Nephron progenitor cell (in vitro differentiated cells): ENCODE results near the gene S100P.

Source experiments
- DNase-seq: peaks from one replicate; pipeline ENCODE4 v3.0.0; 2021
- H3K27ac Mint-ChIP-seq: 2 replicates; pipeline ENCODE4 v1.8.0; 2021; ENCODE audit warnings: mild to moderate bottlenecking, moderate library complexity, mixed read lengths
- H3K27me3 Mint-ChIP-seq: 2 replicates; pipeline ENCODE4 v1.8.0; 2021; ENCODE audit warnings: mild to moderate bottlenecking, low read depth, mixed read lengths; ENCODE audit not compliant: poor library complexity
- H3K36me3 Mint-ChIP-seq: 2 replicates; pipeline ENCODE4 v1.8.0; 2021; ENCODE audit warnings: low read depth, mixed read lengths
- H3K4me1 Mint-ChIP-seq: 2 replicates; pipeline ENCODE4 v1.8.0; 2021; ENCODE audit warnings: mixed read lengths
- H3K4me3 Mint-ChIP-seq: 2 replicates; pipeline ENCODE4 v1.8.0; 2021; ENCODE audit warnings: mild to moderate bottlenecking, moderate library complexity, mixed read lengths
- H3K9me3 Mint-ChIP-seq: 2 replicates; pipeline ENCODE4 v1.8.0; 2021; ENCODE audit warnings: mild to moderate bottlenecking, moderate library complexity, mixed read lengths
- TF ChIP-seq, protein P1 (sequence below): fragments of 200-600 bp; sonication (generic); IDR thresholded peaks from 2 replicates; pipeline ENCODE4 v1.5.0; 2021; ENCODE audit warnings: antibody characterized with exemption

S100P gene

DNA sequence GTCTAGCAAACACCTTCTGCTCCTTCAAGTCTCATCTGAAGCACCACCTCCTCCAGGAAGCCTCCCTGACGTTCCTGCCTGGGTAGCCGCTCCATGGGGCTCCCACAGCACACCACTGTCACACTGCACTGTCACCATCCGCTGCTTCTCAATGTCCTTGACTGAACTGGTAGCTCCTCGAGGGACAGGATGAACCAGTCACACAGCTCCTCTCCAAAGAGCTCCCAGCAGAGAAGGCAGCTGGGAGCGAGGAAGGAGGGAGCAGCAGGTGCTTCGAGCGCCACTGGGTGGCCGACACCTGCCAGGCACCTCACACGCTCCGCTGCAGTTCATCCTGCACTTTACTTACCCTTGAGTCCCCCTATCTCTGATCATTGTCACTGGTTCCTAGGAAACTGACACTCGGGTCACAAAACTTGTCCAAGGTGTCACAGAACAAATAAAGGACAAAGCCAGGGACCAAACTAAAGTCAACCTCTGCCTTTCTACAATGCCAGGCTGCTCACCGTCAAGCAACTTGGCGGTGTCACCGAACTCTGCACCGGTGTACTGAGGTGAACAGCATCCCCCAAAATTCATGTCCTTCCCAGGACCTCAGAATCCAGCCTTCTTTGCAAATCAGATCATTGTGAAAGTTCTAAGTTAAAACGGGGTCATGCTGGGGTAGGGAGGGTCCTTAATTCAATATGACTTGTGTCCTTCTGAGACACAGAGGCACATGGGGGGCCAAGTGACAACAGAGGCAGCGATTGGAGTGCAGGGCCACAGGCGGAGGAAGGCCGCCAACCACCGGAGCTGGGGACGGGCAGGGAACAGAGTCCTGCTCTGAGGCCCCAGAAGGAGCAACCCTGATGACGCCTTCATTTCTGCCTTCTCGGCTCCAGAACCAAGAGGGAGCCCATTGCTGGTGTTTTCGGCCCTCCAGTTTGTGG is 5.5 kb upstream of the S100P start:
- Mint-ChIP-seq H3K4me1 (peaks cover 43% of the 10 kb centered on the region), H3K27ac (peak overlapping the region; percentile 42), H3K36me3 (peaks cover 17% of the 10 kb centered on the region), H3K4me3 (no peak overlapping the region), H3K27me3 (no peaks in the 10 kb centered on the region), H3K9me3 (peaks cover 20% of the 10 kb centered on the region)
- TF ChIP-seq, protein P1, sequence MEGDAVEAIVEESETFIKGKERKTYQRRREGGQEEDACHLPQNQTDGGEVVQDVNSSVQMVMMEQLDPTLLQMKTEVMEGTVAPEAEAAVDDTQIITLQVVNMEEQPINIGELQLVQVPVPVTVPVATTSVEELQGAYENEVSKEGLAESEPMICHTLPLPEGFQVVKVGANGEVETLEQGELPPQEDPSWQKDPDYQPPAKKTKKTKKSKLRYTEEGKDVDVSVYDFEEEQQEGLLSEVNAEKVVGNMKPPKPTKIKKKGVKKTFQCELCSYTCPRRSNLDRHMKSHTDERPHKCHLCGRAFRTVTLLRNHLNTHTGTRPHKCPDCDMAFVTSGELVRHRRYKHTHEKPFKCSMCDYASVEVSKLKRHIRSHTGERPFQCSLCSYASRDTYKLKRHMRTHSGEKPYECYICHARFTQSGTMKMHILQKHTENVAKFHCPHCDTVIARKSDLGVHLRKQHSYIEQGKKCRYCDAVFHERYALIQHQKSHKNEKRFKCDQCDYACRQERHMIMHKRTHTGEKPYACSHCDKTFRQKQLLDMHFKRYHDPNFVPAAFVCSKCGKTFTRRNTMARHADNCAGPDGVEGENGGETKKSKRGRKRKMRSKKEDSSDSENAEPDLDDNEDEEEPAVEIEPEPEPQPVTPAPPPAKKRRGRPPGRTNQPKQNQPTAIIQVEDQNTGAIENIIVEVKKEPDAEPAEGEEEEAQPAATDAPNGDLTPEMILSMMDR, result no peak
- DNase-seq, result no peak

DNA sequence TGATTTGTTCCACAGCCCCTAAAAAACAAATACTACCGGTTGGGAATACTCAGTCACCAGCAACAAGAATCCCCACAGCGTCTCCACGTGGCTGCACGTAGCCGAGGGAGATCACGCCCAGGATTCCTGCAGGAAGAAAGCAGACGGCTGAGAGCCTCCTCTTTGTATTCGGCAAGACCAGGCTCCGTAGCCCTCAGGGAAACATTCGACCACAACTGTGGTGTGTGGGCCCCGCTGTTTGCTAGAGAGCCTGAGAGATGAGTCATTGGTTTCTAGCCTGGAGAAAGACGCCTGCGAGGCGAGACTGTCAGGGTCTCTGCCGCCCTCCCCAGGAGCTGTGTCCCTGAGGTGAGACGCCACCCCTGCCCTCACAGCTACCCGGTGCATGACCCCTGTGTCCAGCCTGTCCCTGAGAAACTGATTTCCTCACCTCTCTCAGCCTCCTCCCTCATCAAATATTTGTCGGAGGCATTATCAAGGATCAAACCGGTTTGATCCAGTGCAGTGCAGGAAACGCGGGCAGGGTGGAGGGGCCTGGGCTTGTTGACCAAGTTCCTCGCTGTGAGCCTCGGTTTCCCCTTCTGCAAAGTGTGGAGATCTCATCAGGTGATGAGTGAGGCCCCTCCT is 4.7 kb upstream of the S100P start:
- H3K27me3 Mint-ChIP-seq, result no peaks in the 10 kb centered on the region
- TF ChIP-seq, protein P1, result no peak
- H3K4me3 Mint-ChIP-seq, result no peak overlapping the region
- H3K36me3 Mint-ChIP-seq, result peaks cover 17% of the 10 kb centered on the region
- peaks cover 51% of the 10 kb centered on the region for H3K4me1 Mint-ChIP-seq
- H3K27ac Mint-ChIP-seq, result peak overlapping the region; percentile 42
- H3K9me3 Mint-ChIP-seq, result peaks cover 20% of the 10 kb centered on the region
- no peak for DNase-seq

DNA sequence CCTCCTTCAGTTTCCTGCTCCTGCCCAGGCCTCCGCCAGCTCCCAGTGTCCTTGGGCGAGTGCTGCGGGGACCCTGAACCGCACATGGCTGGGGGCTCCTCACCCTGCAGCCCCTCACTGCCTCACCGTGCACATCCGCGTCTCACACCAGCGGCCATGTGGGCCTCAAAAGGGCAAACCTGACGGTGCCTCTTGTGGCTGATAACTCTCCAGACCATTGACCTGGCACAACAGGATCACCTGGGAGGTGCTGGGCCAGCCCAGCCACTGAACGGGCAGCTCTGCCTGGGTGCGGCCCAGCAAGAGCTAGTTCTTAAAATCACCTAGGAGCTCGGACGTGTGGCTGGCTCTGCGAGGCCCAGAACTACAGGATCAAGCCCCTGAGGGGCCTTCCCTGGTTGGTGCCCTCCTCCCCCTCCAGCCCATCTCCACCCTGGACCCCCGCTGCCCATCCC is 4.1 kb upstream of the S100P start:
- no peak for DNase-seq
- peak overlapping the region; percentile 72 for H3K27ac Mint-ChIP-seq
- no peaks in the 10 kb centered on the region for H3K27me3 Mint-ChIP-seq
- peaks cover 20% of the 10 kb centered on the region for H3K9me3 Mint-ChIP-seq
- TF ChIP-seq, protein P1, result no peak
- H3K4me3 Mint-ChIP-seq, result no peak overlapping the region
- peaks cover 17% of the 10 kb centered on the region for H3K36me3 Mint-ChIP-seq
- H3K4me1 Mint-ChIP-seq, result peaks cover 55% of the 10 kb centered on the region

DNA sequence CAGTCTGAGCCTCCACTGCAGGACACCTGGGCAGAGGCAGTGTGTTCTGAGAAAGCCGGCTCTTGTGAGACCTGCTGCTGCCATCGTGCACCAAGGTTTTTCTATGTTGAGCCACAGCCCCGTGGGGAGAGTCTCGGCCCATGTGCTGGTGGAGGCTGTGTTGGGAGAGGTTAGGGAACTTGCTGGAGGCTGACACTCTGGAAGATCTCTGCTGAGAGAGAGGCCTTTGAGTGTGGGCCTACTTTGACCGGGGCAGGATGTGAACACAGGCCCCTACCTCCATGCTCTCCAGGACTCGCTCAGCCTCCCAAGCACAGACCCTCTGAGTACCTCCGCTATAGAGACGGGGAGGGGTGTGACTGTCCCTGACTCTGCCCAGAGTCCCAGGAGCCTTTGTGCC is 1.3 kb upstream of the S100P start:
- H3K9me3 Mint-ChIP-seq, result peaks cover 11% of the 10 kb centered on the region
- peaks cover 73% of the 10 kb centered on the region for H3K4me1 Mint-ChIP-seq
- peak overlapping the region; percentile 98 for H3K27ac Mint-ChIP-seq
- H3K36me3 Mint-ChIP-seq, result peaks cover 11% of the 10 kb centered on the region
- H3K27me3 Mint-ChIP-seq, result peaks cover 3% of the 10 kb centered on the region
- no peak overlapping the region for H3K4me3 Mint-ChIP-seq
- TF ChIP-seq, protein P1, result no peak
- DNase-seq, result no peak

DNA sequence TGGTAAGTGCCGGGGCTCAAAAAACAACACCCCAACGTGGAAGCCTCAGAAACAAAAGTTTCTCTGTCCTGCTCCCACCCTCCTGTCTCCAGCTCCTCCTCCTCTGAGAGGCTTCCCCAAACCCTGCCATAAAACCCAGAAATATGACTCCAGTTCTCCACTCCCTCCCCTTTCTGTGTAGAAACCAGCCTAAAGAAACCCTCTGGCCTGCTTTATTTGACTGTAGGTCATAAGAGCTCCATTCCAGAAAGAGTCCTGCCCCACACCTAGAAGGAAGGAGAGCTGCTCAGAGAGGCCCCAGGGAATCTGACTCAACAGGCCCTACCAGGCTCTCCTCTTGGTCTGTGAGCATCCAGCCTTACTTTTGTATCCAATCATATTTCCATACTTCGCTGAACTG is 872 bp upstream of the S100P start:
- H3K4me3 Mint-ChIP-seq, result peak overlapping the region; percentile 60
- H3K36me3 Mint-ChIP-seq, result peaks cover 7% of the 10 kb centered on the region
- peak overlapping the region; percentile 98 for H3K27ac Mint-ChIP-seq
- peaks cover 7% of the 10 kb centered on the region for H3K9me3 Mint-ChIP-seq
- H3K27me3 Mint-ChIP-seq, result peaks cover 3% of the 10 kb centered on the region
- peaks cover 73% of the 10 kb centered on the region for H3K4me1 Mint-ChIP-seq
- TF ChIP-seq, protein P1, result no peak
- no peak for DNase-seq
